ENCODE measurements around the gene IQGAP2. TPM values are rescaled to one million over a fixed set of nuclear protein-coding genes. Genes with fewer than 3 reads are reported as not detected.

The IQGAP2 gene
- total RNA-seq, 1 donor from 2014 or later = 14.2 TPM

DNA sequence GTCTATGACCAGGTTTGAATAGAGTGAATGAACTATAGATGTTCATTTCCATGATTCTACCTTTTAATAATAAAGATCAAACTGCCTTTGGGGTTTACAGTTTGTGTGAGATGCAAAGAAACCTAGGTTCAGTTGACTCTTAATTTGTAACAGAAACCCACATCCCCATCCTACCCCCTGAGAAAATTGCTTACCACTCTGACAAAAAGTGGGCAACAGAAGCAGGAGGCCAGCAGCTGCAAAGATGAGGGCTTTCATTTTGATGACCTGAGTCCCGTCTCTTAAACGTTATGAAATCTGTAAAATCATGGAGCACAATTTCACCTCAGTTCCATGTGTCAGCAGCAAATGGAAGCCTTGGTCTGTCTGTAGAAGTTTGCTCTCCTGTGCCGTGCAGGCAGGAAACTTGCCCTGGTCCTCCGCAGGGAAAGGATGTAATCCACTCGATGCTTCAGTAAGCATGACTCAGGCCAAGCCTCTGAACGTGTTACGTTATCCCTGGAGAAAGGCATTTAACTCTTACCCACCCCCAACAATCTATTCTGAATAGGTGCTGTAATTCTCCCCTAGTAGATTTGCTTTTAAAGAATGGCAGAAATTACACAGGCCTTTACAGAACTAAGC lies 220.0 kb downstream of the IQGAP2 start, which contains the start of gene F2RL2:
Gene F2RL2 (minus strand): TSS at position 431 of the 624 bp plus-strand sequence. CDS start 173 bp downstream, at position 258.
- Mint-ChIP-seq H3K27ac (ENCODE audit: unreplicated experiment) (peak within 1 kb of the TSS; percentile 46), H3K4me3 (no peak within 1 kb of the TSS), H3K4me1 (peaks cover 8% of the 10 kb centered on the region), H3K36me3 (ENCODE audit: low read depth) (no peaks in the 10 kb centered on the region), H3K27me3 (ENCODE audit: low read depth) (no peaks in the 10 kb centered on the region), H3K9me3 (no peaks in the 10 kb centered on the region)
- TF ChIP-seq, protein P1, sequence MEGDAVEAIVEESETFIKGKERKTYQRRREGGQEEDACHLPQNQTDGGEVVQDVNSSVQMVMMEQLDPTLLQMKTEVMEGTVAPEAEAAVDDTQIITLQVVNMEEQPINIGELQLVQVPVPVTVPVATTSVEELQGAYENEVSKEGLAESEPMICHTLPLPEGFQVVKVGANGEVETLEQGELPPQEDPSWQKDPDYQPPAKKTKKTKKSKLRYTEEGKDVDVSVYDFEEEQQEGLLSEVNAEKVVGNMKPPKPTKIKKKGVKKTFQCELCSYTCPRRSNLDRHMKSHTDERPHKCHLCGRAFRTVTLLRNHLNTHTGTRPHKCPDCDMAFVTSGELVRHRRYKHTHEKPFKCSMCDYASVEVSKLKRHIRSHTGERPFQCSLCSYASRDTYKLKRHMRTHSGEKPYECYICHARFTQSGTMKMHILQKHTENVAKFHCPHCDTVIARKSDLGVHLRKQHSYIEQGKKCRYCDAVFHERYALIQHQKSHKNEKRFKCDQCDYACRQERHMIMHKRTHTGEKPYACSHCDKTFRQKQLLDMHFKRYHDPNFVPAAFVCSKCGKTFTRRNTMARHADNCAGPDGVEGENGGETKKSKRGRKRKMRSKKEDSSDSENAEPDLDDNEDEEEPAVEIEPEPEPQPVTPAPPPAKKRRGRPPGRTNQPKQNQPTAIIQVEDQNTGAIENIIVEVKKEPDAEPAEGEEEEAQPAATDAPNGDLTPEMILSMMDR (conservative IDR thresholded peaks at IDR 0.05) = no peak
- DNase-seq (ENCODE audit: low read depth, low spot score) = no peak

DNA sequence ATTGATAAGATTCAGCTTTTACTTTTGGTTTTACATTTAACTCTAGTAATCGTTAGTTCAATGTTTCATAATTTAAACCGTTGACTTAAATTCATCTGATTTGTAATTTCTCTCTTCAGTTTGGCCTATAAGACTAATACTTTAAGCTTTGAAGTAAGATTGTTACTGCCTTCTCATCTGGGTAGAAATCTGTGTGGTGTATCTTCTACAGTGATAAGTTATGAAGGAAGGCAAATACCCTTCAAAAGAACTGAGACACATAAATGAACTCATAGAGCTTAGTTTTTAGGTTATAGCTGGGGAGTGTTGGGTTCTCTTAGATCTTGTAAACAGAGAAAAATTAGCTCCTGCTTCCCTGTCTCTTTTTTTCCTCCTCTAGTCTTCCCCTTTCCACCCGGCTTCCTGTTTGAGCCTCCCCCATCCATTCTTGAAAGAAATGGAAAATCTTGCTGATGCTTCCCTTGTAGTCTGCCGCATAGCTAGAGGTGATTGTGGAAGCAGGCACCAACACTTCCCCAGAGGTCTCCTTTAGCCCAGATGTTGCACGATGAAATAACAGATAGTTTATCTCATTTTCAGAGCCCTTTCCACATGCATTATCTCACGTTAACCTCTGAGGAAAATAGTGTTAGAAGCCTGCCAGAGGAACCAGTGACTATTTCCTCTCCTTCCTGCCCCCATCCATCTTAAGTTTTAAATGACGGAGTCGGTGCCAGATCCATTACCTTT lies 222.2 kb downstream of the IQGAP2 start:
- Mint-ChIP-seq H3K36me3 (ENCODE audit: low read depth) (no peaks in the 10 kb centered on the region), H3K27me3 (ENCODE audit: low read depth) (no peaks in the 10 kb centered on the region), H3K9me3 (no peaks in the 10 kb centered on the region), H3K4me1 (peaks cover 8% of the 10 kb centered on the region), H3K4me3 (no peak overlapping the region), H3K27ac (ENCODE audit: unreplicated experiment) (no peak overlapping the region)
- TF ChIP-seq, protein P1 (conservative IDR thresholded peaks at IDR 0.05) = no peak
- no peak for DNase-seq (ENCODE audit: low read depth, low spot score)

DNA sequence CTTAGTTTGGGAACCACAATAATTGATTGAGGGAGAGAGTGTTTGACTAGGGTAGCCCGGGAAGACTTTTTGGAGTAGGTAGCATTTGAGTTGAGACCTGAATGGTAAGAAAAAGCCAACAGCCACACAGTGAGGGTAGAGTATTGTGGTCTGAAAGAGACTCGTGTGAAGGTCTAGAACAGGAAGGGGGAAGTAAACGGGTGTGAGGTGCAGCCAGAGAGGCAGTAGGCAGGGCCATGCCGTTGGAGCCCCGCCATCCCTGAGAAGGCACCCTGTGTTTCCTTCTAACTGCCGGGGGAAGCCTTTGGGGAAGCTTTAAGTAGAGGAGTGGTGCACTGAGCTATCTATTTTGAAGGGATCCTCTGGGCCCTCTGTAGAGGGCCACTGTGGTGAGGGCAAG lies 223.7 kb downstream of the IQGAP2 start:
- Mint-ChIP-seq H3K4me1 (peaks cover 8% of the 10 kb centered on the region), H3K27me3 (ENCODE audit: low read depth) (no peaks in the 10 kb centered on the region), H3K4me3 (no peak overlapping the region), H3K36me3 (ENCODE audit: low read depth) (no peaks in the 10 kb centered on the region), H3K9me3 (no peaks in the 10 kb centered on the region), H3K27ac (ENCODE audit: unreplicated experiment) (peak overlapping the region; percentile 15)
- TF ChIP-seq, protein P1 (conservative IDR thresholded peaks at IDR 0.05) = no peak
- no peak for DNase-seq (ENCODE audit: low read depth, low spot score)

DNA sequence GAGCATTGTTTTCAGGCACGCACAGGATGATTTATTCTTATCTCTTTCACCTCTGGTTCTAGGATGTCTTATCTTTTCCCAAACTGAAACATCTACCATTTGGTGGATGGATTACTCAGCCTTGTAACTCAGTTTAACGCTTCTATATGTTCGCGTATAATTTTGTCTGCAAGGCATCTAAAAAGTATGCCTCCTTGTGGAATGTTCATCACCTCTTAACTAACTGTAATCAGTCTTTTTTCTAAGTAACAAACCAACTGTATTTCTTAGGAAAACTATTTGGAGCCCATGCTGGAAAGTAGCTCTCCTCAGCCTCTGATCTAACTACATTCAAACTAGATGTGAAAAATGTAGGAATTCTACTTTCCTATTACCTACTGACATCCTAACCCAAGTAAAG lies 231.6 kb downstream of the IQGAP2 start:
- peaks cover 3% of the 10 kb centered on the region for H3K9me3 Mint-ChIP-seq
- TF ChIP-seq, protein P1 (conservative IDR thresholded peaks at IDR 0.05) = no peak
- H3K4me3 Mint-ChIP-seq = no peak overlapping the region
- H3K4me1 Mint-ChIP-seq = no peaks in the 10 kb centered on the region
- no peak for DNase-seq (ENCODE audit: low read depth, low spot score)
- H3K27me3 Mint-ChIP-seq (ENCODE audit: low read depth) = no peaks in the 10 kb centered on the region
- no peak overlapping the region for H3K27ac Mint-ChIP-seq (ENCODE audit: unreplicated experiment)
- peaks cover 3% of the 10 kb centered on the region for H3K36me3 Mint-ChIP-seq (ENCODE audit: low read depth)

DNA sequence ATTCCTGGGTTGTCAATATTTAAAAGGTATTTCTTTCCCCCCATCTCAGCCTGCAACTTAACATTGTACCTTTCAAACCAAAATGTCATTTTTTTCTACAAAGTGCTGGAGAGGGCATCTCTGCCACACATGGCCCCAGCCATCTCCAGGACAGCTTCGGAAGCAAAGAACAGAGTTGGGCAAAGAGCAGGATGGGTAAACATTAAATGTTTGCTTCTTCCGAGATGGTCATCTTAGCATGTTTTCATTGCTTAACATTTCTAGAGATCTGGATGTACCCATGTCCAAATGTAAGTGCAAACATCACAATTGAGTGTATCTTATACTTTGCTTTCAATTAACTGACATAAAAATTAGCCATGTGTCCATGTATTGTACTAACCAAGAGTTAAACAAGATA lies 234.4 kb downstream of the IQGAP2 start:
- no peak overlapping the region for H3K4me3 Mint-ChIP-seq
- H3K27me3 Mint-ChIP-seq (ENCODE audit: low read depth) = no peaks in the 10 kb centered on the region
- H3K36me3 Mint-ChIP-seq (ENCODE audit: low read depth) = peaks cover 3% of the 10 kb centered on the region
- no peaks in the 10 kb centered on the region for H3K4me1 Mint-ChIP-seq
- no peak overlapping the region for H3K27ac Mint-ChIP-seq (ENCODE audit: unreplicated experiment)
- TF ChIP-seq, protein P1 (conservative IDR thresholded peaks at IDR 0.05) = no peak
- no peak for DNase-seq (ENCODE audit: low read depth, low spot score)
- H3K9me3 Mint-ChIP-seq = peaks cover 3% of the 10 kb centered on the region

Measured in neural crest cell (in vitro differentiated cells).